A549 (cell line): Measurements from ENCODE around the gene GAS6. TPM values are rescaled to one million over a fixed set of nuclear protein-coding genes. Genes with fewer than 3 reads are reported as not detected.

ENCODE experiments used
- ATAC-seq, 2 experiments: fragments of 200-7000 bp in 1 of 2; fragments of >200 bp in 1 of 2; cut with Nextera tagmentation in 1 of 2; cut with Tn5 transposase in 1 of 2; 3 replicates each; pipeline versions ENCODE4 v1.8.0 to v1.9.1; 2018 to 2020; ENCODE audit warnings: mild to moderate bottlenecking in 1 of 2, moderate library complexity in 1 of 2
- CTCF ChIA-PET: fragments of 300-600 bp; sonication (Branson Sonifier 250); formaldehyde crosslinking; extraction: SDS; loops from one replicate; lab custom pipeline; 2021; ENCODE audit warnings: antibody characterized with exemption, inconsistent platforms; lab: Yijun Ruan, JAX
- POLR2A ChIA-PET: fragments of 350-600 bp; formaldehyde crosslinking; extraction: SDS; loops from one replicate; lab custom pipeline; 2021; ENCODE audit warnings: antibody characterized with exemption, inconsistent platforms; lab: Yijun Ruan, JAX
- DNase-seq, 2 experiments: peaks; one replicate each; pipeline versions ENCODE4 v3.0.0 to v3.0.0-alpha.2; 2011 to 2016; ENCODE audit warnings: low read depth in 1 of 2, low spot score in 1 of 2
- FAIRE-seq: peaks from 2 replicates; lab custom pipeline; 2011; peaks lifted over from hg19 to GRCh38; lab: Jason Lieb, UNC
- H3K27ac ChIP-seq, 2 experiments: fragments of >200 bp; sonication (Bioruptor Twin); formaldehyde crosslinking; 3 replicates each; pipeline ENCODE4 v1.5.1; 2016 to 2017
- H3K4me1 ChIP-seq: fragments of >200 bp; sonication (Bioruptor Twin); formaldehyde crosslinking; 3 replicates; pipeline ENCODE4 v1.6.1; 2016
- H3K4me2 ChIP-seq: fragments of >200 bp; sonication (Bioruptor Twin); formaldehyde crosslinking; 3 replicates; pipeline ENCODE4 v1.6.1; 2016
- H3K4me3 ChIP-seq: fragments of >200 bp; sonication (Bioruptor Twin); formaldehyde crosslinking; 3 replicates; pipeline ENCODE4 v1.5.1; 2016
- H3K9me3 ChIP-seq: fragments of >200 bp; sonication (Bioruptor Twin); formaldehyde crosslinking; 3 replicates; pipeline ENCODE4 v1.6.1; 2016
- CEBPB ChIP-seq, 2 experiments: fragments of >200 bp in 1 of 2; sonication (Bioruptor Twin) in 1 of 2; formaldehyde crosslinking in 1 of 2; IDR thresholded peaks; 2 replicates each; pipeline ENCODE4 v1.6.1; 2012 to 2016
- USF2 ChIP-seq: fragments of 450-650 bp; IDR thresholded peaks from 2 replicates; pipeline ENCODE4 v1.6.1; 2014; ENCODE audit warnings: antibody characterized with exemption
- WGBS: methylation state at CpG from one replicate; pipeline ENCODE4 v1.1.6; 2017; ENCODE audit errors: missing lambda C conversion rate; 5-methylcytosine and 5-hydroxymethylcytosine counted together
- polyA plus RNA-seq, 4 experiments: library from polyadenylated mRNA; depleted of rRNA in 3 of 4; stranded (reverse); fragments of >200 nt; fragmentation: RNase III in 1 of 4; extraction: RNeasy Plus Mini Kit Qiagen cat#74134 plus additional on column Dnase treatment in 1 of 4; gene quantifications; 2 replicates in 3 of 4; 3 replicates in 1 of 4; pipeline ENCODE4 v1.2.3, GENCODE V29; 2011 to 2017

GAS6 gene
- polyA plus RNA-seq, 2 of the 4 experiments (the other 2 are of a cell fraction), result 3.5 to 5.7 TPM

- ChIA-PET POLR2A (no interaction called here), CTCF (interaction anchor here (1.1 kb wide), 1 partner anchor 9 kb away, joined by 3 read pairs; no protein-coding TSS in a partner anchor)
- no peak for DNase-seq
- H3K4me2 ChIP-seq, result no peak overlapping the region
- TF ChIP-seq USF2, result no peak
- TF ChIP-seq CEBPB (IDR thresholded peaks at IDR 0.05), result no peak
- H3K4me3 ChIP-seq, result no peak overlapping the region
- no peak for ATAC-seq
- FAIRE-seq, result no peak
- no peak overlapping the region for H3K27ac ChIP-seq
- 81% methylated on average over 5 of the region's 5 CpGs for whole genome bisulfite sequencing
- H3K4me1 ChIP-seq, result peaks cover 10% of the 10 kb centered on the region; the same call in 2 of the 3 replicates
- H3K9me3 ChIP-seq, result no peaks in the 10 kb centered on the region; the same call in 2 of the 3 replicates
Measured at GRCh38 chr13:113770937-113771336, 92.9 kb downstream of the GAS6 start.

Other genes with a start within 250 kb of the GAS6 start
- gene ATP4B, start 205.9 kb downstream of the GAS6 start, polyA plus RNA-seq (2011; rRNA removed), result not detected in 2 replicates
- gene ATP4B, start 205.9 kb downstream of the GAS6 start, polyA plus RNA-seq (2017; fragmentation: RNase III; extraction: RNeasy Plus Mini Kit Qiagen cat#74134 plus additional on column Dnase treatment), result not detected in 3 replicates
- not detected in 2 replicates for gene GRK1, start 196.9 kb downstream of the GAS6 start, polyA plus RNA-seq (2011; rRNA removed)
- gene GRK1, start 196.9 kb downstream of the GAS6 start, polyA plus RNA-seq (2017; fragmentation: RNase III; extraction: RNeasy Plus Mini Kit Qiagen cat#74134 plus additional on column Dnase treatment), result not detected in 3 replicates
- 0.30 and 0.54 TPM in 2 replicates for gene TMEM255B, start 104.8 kb downstream of the GAS6 start, polyA plus RNA-seq (2011; rRNA removed)
- gene TMEM255B, start 104.8 kb downstream of the GAS6 start, polyA plus RNA-seq (2017; fragmentation: RNase III; extraction: RNeasy Plus Mini Kit Qiagen cat#74134 plus additional on column Dnase treatment), result 0.28 to 1.1 TPM (median 1.1 TPM) in 3 replicates
- gene C13orf46, start 110.0 kb upstream of the GAS6 start, polyA plus RNA-seq (2011; rRNA removed), result 0.05 and 0.11 TPM in 2 replicates
- 0.13 to 0.47 TPM (median 0.15 TPM) in 3 replicates for gene C13orf46, start 110.0 kb upstream of the GAS6 start, polyA plus RNA-seq (2017; fragmentation: RNase III; extraction: RNeasy Plus Mini Kit Qiagen cat#74134 plus additional on column Dnase treatment)